GM19467 (cell line): ENCODE measurements around the gene TBC1D16.

ENCODE experiments used
- ATAC-seq: cut with Tn5 transposase; IDR thresholded peaks from one replicate; pipeline ENCODE4 v1.9.1; 2021; ENCODE audit warnings: mild to moderate bottlenecking, moderate library complexity; ENCODE audit not compliant: unreplicated experiment

TBC1D16 gene

GRCh38 chr17:79952901-79953300 is 82.8 kb downstream of the TBC1D16 start:
- ATAC-seq, result no peak

GRCh38 chr17:79952265-79952877 is 83.3 kb downstream of the TBC1D16 start:
- ATAC-seq, result no peak

- no peak for ATAC-seq
Measured at GRCh38 chr17:79951361-79952264, 84.1 kb downstream of the TBC1D16 start.

- ATAC-seq, result no peak
Measured at GRCh38 chr17:79950751-79951150, 84.9 kb downstream of the TBC1D16 start.

GRCh38 chr17:79950306-79950705 is 85.4 kb downstream of the TBC1D16 start:
- no peak for ATAC-seq

- ATAC-seq, result no peak
Measured at GRCh38 chr17:79949656-79950209, 85.9 kb downstream of the TBC1D16 start.

- ATAC-seq, result no peak
Measured at GRCh38 chr17:79948945-79949655, 86.6 kb downstream of the TBC1D16 start.

GRCh38 chr17:79948406-79948944 is 87.2 kb downstream of the TBC1D16 start:
- ATAC-seq, result no peak

- no peak for ATAC-seq
Measured at GRCh38 chr17:79947351-79948031, 88.2 kb downstream of the TBC1D16 start.

GRCh38 chr17:79946352-79947231 is 89.1 kb downstream of the TBC1D16 start:
- no peak for ATAC-seq

- ATAC-seq, result no peak
Measured at GRCh38 chr17:79945591-79946255, 89.9 kb downstream of the TBC1D16 start.

GRCh38 chr17:79944821-79945391 is 90.8 kb downstream of the TBC1D16 start:
- no peak for ATAC-seq

- no peak for ATAC-seq
Measured at GRCh38 chr17:79944251-79944812, 91.3 kb downstream of the TBC1D16 start.

- no peak for ATAC-seq
Measured at GRCh38 chr17:79943347-79944241, 92.1 kb downstream of the TBC1D16 start.

- ATAC-seq, result no peak
Measured at GRCh38 chr17:79942591-79943346, 92.9 kb downstream of the TBC1D16 start.

GRCh38 chr17:79942011-79942405 is 93.7 kb downstream of the TBC1D16 start:
- no peak for ATAC-seq
